NCI-H2081 (cell line): ENCODE measurements around the gene PRSS23.
"Not testable (repeated sequence)": the region's sequence is repeated elsewhere in the genome, so short reads cannot be mapped to it uniquely, and the experiment has no call there.

Source experiments
- DNase-seq, 2 experiments: peaks; one replicate each; lab custom pipeline; 2025; lab: John Stamatoyannopoulos, UW

The PRSS23 gene, protein sequence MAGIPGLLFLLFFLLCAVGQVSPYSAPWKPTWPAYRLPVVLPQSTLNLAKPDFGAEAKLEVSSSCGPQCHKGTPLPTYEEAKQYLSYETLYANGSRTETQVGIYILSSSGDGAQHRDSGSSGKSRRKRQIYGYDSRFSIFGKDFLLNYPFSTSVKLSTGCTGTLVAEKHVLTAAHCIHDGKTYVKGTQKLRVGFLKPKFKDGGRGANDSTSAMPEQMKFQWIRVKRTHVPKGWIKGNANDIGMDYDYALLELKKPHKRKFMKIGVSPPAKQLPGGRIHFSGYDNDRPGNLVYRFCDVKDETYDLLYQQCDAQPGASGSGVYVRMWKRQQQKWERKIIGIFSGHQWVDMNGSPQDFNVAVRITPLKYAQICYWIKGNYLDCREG

DNA sequence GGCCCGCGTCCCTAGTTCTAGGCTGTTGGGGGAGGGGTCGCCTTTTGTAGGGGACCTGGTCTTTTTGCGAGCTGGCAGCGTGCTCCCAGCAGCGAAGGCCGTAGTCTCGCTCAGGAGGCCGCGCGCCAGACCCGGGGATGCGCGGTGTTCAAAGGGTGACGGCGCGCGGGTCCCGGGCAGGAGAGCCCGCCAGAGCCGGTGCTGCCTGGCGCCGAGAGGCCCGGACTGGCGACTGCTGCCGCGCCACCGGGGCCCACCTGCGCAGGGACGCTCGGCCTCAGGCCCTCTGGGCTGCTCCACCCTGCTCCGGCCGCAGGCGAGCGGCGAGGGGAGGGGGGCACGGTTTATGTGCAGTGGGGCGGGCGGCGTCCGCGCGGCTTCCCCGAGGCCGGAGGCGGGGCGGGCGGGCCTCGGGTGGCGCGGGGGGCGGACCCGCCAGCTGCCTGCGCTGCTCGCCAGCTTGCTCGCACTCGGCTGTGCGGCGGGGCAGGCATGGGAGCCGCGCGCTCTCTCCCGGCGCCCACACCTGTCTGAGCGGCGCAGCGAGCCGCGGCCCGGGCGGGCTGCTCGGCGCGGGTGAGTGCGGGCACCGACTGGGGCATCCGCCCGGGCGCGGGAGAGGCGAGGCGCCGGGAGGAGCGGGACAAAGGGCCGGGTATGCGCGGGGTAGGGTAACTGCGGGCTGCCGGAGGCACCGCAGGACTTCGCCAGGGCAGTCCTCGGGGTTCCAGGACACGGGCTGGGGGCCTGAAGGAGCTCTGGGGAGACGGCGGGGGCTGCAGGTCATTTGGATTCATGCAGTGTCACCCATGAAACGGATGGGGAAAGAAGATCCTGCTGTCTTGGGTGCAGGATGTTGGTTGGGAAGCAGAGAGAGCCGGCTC lies at the start of gene PRSS23:
TSS of gene PRSS23 (plus strand) at position 467 of the 884 bp plus-strand sequence. CDS start 7,102 bp downstream, outside the sequence.
- peak; percentile 56 to 69 for DNase-seq

DNA sequence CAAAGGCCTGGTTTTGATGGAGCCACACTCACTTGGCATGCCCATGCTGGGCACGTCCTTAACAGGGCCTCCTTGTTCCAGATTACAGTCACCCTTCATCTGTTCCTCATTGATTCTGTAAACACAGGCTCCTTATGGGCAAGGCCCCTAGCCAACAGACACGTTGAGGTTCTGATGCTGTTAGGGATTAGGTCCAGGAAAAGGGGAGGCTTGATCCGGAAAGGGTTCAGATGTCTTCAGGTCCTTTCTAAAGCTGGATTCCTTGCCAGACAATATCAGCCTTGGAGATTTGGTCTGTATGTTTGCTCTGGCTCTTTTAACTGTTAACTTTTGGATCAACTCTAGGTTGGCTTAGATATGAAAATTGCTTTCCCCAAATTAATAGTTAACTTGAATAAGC lies 46.9 kb upstream of the PRSS23 start:
- no peak for DNase-seq

DNA sequence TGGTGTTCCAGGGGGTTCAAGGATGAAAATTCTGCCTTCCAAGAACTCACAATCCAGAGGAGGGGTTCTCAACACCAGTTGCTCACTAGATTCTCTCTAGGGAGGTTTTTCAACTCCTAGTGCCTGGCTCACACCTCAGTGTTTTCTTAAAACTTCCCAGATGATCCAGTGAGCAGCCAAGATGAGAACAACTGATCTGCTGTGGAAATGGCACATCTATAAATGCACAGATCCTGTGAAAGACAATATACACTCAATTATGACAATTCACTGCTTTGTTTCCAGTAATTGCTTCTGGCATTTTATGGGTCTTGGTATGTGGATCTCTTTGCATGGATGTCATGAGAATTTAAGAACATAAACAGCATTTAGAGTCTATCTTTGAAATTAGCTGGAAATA lies 45.2 kb upstream of the PRSS23 start:
- DNase-seq = no peak

DNA sequence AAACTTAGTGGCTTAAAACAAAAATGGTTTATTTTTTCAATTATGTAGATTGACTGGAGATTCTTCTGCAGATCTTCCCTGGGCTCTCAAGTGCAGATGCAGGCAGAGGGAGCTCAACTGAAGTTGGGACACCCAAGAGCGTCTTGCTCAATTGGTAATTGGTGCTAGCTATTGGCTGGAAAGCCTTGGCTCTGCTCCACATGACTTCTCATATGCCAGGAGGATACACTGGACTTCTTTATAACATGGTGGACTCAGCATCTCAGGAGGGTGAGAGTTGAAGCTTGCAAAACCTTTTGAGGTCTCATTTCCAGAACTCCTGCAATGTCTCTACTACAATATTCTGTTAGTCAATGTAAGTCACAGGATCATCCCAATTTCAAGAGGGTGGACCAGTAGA lies 42.2 kb upstream of the PRSS23 start:
- DNase-seq = no peak

DNA sequence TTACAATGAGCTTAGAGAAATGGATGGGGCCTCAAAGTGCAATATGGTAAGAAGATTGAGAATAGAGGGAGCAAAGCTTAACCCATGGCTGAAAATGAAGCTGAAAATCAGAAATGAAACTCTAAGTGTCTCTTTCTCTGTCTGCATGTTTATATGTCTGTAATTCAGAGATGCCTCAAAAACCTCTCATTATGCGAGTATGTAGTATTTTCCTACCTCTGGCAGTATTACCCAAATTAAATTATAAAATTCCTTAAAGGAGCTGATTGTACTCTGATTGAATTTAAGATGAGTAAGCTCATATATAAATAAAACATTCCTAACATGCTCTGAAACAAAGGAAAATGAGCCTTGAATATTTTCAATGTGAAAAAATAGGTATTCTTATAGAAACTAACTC lies 39.8 kb upstream of the PRSS23 start:
- no peak for DNase-seq

DNA sequence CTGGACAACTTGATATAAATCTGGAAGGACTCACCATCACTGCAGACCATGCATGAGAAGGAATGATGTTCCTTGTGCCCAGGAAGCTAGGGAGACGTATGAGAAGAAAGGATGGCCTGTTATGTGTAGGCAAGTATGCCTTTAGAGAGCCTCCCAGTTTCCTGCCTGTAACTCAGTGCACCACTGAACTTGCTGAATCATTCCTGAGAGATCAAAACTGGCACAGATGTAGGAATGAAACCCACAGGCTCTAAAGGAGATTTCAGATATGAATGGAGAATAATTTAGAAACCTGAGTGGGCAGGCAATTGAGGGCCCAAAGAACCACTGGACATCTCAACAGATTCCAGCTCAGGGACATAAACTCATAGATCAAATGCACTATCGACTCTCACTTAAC lies 38.4 kb upstream of the PRSS23 start:
- DNase-seq = no peak

DNA sequence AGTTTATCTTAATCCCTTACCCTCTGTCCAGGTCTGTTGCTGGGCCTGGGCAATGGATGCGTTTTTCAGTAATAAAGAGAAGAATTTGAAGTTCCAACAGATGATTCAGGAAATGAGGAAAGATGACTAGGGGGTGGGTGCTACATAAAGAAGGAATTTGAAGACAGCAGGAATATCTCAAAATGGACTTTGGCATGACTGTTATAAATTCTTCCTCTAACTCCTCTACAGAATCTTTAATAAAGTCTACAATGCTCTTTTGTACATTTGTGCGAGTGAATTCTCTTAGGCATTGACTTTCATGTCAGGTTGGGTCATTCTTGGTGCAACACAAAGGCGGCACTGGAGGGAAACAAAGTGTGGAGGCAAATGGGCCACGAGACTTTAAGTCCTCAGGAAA lies 35.1 kb upstream of the PRSS23 start:
- DNase-seq = no peak

DNA sequence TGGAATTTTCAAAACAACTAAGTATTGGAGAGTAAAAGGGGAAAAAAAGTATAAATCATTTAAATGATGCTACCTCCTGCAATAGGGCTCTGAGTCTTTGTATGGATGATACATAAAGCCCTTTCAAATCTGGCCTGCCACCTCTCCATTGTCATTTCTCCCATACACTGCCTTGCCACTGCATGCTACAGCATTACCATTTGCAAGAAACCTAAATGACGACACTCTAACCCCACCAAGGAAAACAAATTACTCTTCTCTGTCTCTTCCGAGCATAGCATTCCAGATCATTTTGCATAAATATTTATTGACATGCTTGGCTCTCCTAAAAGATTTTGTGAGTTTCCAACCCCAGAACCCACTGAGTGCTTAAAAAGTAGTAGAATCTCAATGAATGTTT lies 34.5 kb upstream of the PRSS23 start:
- DNase-seq = no peak

DNA sequence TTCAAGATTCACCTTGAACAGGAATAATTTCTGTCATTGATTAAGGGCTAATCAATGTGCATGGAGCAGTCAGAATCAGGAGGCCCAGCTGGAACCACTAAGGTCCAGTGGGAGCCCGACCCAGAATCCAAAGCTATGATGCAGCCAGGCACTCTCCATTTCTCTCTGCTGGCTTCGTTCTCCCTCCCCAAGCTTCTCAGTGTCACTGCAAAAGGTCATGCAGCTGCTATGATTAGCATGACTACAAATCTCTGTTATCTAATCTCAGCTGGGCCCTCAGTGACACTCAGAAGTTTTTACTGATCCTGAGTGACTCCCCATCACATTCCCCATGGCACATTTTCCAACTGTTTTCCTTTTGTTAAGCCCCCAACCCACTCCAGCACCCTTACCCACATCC lies 31.1 kb upstream of the PRSS23 start:
- no peak for DNase-seq

DNA sequence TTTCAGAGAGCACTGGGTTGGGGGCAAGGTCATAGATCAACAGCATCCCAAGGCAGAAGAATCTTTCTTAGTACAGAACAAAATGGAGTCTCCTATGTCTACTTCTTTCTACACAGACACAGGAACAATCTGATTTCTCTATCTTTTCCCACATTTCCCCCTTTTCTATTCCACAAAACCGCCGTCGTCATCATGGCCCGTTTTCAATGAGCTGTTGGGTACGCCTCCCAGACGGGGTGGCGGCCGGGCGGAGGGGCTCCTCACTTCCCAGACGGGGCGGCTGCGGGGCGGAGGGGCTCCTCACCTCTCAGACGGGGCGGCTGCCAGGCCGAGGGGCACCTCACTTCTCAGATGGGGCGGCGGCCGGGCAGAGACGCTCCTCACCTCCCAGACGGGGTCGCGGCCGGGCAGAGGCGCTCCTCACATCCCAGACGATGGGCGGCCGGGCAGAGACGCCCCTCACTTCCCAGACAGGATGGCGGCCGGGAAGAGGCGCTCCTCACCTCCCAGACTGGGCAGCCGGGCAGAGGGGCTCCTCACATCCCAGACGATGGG lies 29.8 kb upstream of the PRSS23 start:
- not testable (repeated sequence) for DNase-seq

DNA sequence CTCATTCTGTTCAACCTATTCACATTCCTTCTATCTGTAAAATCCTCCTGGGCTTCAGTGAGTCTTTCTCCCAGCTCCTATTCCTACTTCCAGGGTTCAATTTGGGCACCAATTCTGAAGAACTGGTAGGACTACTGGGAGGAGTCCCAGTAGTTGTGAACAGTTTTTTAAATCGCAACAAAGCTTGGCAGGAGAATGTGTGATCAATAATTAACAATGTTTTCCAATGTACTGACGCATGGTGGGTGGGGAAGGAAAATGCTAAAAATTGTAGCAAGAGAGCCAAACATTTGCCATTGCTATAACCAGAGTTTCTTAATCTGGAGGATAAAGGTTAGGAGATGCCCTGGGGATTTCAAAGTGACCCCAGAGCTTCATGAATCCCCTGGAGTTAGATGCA lies 27.3 kb upstream of the PRSS23 start:
- DNase-seq = no peak

DNA sequence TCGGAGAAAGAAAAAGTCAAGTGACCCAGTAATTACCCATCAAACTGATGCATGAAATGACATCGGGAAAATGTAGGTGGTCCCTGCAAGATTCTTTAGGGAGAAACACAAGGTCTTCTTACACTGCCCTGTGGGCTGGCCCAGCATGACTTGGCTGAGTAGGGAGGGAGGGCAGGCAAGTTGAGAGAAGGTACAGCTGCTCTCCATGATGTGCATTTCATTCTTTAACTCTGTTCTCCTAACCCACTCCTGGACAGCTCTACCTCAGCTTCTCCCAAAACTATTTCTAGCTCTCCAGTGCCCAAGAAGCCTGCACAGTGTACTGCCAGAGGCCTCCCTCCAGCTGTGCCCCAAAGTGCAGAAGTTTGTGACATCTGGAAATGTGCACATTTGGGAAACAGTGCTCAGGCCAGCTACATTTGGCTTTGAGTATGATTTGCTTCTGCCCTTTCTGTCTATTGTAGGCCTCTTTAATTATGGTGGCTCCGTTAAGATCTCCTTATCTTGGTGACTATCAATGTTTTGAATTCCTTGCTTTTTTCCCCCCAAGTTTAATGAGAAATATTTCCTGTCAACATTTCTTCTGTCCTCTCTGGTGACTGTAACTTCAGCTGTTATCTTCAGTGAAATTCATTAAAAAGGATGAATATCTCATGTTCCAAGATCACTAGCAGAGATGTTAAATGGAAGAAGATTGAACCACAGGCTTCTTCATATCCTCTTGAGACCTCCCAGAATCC lies 26.7 kb upstream of the PRSS23 start:
- DNase-seq = no peak

DNA sequence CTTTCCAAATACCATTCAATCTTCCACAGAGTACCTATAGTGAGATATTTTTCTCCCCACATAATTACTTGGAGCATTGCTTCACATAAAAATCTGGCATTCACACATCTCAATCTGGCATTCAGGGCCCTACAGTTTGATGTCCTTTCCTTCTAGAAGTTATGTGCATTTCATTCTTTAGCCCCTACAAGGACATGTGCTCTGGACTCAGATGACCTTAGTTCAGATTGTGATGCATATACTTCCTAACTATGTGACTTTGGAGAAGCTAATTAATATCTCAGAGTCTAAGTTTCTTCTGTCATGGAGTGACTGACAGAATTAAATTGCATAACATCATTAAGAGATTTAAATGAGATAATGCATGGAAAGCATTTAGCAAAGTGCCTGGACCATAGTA lies 25.9 kb upstream of the PRSS23 start:
- DNase-seq = no peak

DNA sequence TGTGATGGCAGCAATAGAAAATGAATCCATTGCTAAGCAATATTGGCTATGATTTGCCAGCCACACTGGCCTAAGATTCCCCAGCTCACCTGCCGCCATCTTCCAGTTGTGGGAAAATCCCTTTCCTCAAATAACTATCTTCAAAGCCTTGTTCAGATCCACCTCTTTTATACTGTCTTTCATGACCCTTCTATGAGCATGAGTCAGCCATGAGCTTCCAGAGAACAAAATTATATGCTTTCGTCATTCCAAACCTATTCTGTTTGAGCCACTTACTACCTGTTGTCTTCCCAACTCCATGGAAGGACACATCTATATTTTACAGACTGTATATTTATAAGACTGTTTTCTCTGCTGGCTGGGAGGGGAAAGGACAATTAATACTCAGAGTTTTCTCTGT lies 25.0 kb upstream of the PRSS23 start:
- no peak for DNase-seq

DNA sequence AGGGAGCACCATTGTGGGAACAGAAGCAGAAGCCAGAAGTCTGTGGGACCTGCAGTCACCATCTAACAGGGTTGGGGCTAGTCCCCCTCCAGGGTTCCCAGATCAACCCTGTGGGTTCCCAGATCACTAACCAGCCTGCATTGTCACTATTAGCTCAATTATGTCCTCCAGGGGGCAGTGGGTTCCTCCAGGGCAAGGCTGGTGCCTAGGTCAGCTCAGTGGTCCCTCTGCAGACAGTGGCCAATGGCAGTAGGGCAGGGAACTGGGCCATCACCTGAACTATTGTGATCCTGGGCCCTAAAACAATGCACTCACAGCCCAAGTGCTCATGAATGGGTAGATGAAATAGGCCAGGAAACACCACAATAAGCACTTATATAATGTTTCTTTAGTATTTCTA lies 18.8 kb upstream of the PRSS23 start:
- no peak for DNase-seq

DNA sequence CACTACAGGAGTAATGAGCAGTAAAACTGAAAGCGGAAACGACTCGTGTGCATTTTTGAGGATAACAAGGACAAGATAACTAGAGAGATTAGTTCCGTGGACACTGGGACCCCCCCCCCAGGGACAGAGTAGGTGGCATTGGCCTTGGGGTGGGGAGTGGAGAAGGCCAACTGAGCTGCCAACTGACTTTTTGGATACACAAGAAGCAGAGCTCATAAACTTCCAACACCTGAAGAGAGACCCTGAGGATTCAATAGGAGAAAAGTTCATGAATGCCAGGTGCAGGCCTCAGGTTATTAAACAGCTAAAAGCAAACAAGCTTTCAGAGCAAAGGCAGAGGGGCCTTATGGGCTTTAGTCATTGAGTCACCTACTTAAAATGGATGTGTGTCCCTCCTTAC lies 17.6 kb upstream of the PRSS23 start:
- DNase-seq = no peak

DNA sequence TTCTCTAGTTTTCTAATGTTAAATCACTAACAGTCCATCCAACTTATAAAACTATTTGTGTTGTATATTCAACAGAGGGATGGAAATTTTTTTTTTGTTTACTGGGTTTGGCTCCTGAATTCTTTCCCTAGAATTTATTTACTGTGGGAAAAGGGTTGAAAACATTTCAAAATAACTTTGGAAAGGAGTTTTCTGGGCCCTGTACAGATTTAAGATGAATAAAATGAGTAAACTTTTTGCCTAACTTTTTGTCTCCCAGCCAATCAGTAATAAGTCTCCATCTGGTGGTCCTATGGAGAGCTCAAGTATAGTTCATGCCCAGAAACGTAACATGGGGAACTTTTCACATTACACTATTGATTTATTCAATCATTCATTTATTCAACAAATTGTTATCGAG lies 16.7 kb upstream of the PRSS23 start:
- no peak for DNase-seq

DNA sequence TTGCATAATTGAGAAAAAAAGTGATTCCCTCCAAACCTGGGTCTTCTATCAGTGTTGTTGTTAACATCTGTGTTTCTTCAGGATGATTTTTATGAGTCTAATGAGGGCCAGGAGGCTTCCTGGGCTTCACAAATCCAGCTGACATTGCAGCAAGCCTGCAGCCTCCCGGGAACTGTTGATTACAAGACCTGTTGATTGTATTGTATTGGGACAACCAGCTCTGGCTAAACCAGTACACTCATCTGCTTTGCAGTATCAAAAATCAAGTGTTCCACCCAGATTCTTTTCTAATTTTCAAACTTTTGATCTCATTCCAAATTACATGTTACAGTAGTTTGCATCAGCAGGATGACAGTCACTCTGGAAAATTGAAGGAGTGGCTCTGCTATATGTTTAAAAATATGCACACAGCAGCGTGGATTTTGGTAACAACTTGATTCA lies 16.1 kb upstream of the PRSS23 start:
- no peak for DNase-seq

DNA sequence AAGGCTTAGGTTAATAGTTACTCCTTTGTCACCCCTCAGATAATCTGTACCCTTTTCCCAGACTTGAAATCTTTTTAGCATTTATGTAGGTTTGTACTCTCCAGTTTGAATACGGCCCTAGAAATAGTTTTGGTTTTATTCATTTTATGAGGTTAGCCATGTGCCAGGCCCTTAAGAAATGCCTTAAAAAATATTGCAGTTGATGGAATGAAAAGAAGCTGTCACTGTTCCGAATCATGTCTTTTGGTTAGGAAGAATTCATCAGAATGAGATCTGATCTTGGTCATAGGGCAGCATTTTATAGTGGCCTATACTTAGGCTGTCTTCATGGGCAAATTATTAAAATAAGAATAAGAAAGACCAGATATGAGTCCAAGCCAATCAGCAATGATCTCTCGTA lies 14.8 kb upstream of the PRSS23 start:
- DNase-seq = no peak

DNA sequence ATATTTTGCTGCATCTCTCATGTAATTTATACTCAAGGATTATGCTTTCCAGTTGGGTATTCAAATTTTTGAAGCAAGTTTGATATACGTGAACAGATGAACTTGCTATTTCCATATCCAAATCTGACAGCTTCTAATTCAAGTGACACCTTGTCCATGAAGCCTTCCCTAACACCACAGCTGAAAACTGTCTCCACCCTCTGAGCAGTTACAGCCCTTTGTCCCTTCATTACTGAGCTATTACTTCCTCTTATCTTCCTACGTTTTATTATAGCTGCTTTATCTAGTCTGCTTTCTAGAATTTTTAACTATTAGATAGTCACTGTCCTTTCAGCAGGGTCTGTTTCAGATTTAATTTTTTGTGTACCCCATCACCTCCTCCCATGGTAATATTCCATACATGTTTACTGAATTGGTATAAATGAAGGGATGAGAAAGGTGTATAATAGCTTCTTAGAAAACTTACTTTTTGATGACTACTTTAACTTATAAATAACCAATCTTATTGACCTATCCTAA lies 13.3 kb upstream of the PRSS23 start:
- no peak for DNase-seq

DNA sequence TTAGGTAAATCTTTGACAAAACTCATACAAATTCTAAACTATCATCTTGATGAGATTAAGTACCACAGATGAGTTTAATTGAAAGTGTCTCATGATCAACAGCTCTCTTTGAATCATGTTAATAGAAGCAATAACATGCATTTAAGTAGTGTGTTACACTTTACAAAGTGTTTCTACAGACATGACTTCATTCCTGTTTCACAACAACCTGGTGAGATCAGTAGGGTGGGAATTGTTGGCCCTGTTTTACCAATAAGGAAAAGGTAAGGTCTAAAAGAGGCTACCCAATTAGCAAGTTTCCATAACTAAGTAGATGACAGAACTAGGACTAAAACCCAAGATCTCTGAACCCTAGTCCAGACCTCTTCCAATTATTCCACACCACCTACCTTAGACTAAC lies 12.7 kb upstream of the PRSS23 start:
- DNase-seq = no peak

DNA sequence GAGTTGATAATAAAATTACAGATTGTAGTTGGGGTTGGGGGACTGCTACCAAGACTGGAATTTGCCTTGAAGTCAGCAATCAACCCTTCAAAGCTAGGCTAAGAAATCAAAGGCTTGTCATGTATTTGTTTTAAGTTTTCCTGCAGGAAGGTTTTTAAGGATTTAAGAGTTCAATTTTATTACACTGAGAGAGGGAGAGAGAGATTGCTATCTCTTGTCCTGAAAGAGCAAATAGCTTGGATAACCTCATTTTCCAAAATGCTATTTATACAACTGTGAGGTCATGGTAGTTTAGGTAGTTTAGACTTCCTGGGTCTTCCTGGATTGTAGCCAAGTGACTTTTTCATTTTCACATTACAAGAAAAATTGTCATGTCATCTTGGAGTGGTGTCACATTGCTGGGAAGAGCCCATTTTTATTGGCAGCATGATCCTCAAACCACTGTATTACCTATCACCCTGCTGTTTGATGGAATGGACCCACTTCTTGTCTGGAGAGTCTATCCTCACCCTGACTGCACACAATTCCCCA lies 10.1 kb upstream of the PRSS23 start:
- no peak for DNase-seq
